HUES64 (cell line): ENCODE results near the gene HMCN2.

ENCODE experiments used
- H3K27ac ChIP-seq: 2 replicates; pipeline ENCODE4 v1.7.0; 2013; ENCODE audit warnings: low read depth, low read length, inconsistent platforms
- H3K27me3 ChIP-seq: 2 replicates; pipeline ENCODE4 v1.6.1; 2013; ENCODE audit warnings: mild to moderate bottlenecking, low read length; ENCODE audit not compliant: insufficient read depth
- H3K36me3 ChIP-seq: 2 replicates; pipeline ENCODE4 v1.6.1; 2013; ENCODE audit warnings: mild to moderate bottlenecking, low read length; ENCODE audit not compliant: insufficient read depth
- H3K4me1 ChIP-seq: 2 replicates; pipeline ENCODE4 v1.6.1; 2013; ENCODE audit warnings: mild to moderate bottlenecking, low read length, moderate library complexity; ENCODE audit not compliant: insufficient read depth
- H3K4me3 ChIP-seq: 2 replicates; pipeline ENCODE4 v1.5.1; 2013; ENCODE audit warnings: mild to moderate bottlenecking, low read length, moderate library complexity
- H3K9ac ChIP-seq: 2 replicates; pipeline ENCODE4 v1.6.1; 2013; ENCODE audit warnings: mild to moderate bottlenecking, low read depth, low read length
- H3K9me3 ChIP-seq: 2 replicates; pipeline ENCODE4 v1.6.1; 2013; ENCODE audit warnings: low read depth, low read length; ENCODE audit not compliant: insufficient read depth
- WGBS: fragments of 150-250, 120-280 bp; methylation state at CpG from one replicate; pipeline ENCODE4 v1.1.7; 2013; ENCODE audit warnings: missing lambda C conversion rate; 5-methylcytosine and 5-hydroxymethylcytosine counted together

HMCN2 gene

DNA sequence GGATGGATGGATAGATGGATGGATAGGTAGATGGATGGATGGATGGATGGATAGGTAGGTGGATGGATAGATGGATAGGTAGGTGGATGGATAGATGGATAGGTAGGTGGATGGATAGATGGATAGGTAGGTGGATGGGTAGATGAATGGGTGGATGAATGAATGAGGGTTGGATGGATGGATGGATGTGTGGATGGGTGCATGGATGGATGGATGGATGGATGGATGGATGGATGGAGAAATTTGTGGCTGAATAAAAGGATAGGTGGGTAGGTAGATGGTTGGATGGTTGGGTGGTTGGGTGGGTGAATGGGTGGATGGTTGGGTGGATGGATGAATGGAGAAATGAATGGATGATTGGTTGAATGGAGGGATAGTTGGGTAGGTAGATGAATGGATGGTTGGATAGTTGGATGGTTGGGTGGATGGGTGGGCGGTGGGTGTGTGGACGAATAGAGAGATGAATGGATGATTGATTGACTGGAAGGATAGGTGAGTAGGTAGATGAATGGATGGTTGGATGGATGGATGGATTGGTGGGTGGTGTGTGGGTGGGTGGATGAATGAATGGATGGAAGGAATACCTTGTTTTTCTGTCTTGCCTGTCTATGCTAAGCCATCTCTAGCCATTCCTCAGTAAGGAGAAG lies 108.2 kb downstream of the HMCN2 start:
- H3K9ac ChIP-seq: no peak overlapping the region
- no peak overlapping the region for H3K4me3 ChIP-seq
- no peak overlapping the region for H3K27ac ChIP-seq
- WGBS: 86% methylated on average over 2 of the region's 2 CpGs
- peaks cover 3% of the 10 kb centered on the region; the same call in 1 of the 2 replicates for H3K4me1 ChIP-seq
- H3K27me3 ChIP-seq: no peaks in the 10 kb centered on the region
- no peaks in the 10 kb centered on the region for H3K36me3 ChIP-seq
- no peaks in the 10 kb centered on the region for H3K9me3 ChIP-seq

DNA sequence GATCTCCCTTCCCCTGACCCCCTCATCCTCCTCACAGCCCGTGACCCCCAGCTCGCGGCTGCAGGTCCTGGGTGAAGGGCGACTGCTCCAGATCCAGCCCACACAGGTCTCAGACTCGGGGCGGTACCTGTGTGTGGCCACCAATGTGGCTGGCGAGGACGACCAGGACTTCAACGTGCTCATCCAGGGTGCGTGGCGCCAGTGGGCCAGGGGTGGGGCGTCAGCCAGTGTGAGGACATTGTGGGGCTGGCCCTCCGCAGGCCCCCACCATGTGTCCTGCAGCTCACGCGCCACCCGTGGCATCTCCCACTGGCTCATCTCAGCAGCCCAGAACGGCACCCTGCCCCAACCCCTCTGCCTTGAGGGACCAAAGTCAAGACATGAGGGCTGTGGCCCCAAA lies 112.1 kb downstream of the HMCN2 start:
- Histone ChIP-seq H3K9ac (no peak overlapping the region), H3K27ac (no peak overlapping the region), H3K9me3 (no peaks in the 10 kb centered on the region), H3K4me1 (no peaks in the 10 kb centered on the region), H3K36me3 (no peaks in the 10 kb centered on the region), H3K4me3 (no peak overlapping the region), H3K27me3 (no peaks in the 10 kb centered on the region)
- 94% methylated on average over 17 of the region's 17 CpGs for WGBS

DNA sequence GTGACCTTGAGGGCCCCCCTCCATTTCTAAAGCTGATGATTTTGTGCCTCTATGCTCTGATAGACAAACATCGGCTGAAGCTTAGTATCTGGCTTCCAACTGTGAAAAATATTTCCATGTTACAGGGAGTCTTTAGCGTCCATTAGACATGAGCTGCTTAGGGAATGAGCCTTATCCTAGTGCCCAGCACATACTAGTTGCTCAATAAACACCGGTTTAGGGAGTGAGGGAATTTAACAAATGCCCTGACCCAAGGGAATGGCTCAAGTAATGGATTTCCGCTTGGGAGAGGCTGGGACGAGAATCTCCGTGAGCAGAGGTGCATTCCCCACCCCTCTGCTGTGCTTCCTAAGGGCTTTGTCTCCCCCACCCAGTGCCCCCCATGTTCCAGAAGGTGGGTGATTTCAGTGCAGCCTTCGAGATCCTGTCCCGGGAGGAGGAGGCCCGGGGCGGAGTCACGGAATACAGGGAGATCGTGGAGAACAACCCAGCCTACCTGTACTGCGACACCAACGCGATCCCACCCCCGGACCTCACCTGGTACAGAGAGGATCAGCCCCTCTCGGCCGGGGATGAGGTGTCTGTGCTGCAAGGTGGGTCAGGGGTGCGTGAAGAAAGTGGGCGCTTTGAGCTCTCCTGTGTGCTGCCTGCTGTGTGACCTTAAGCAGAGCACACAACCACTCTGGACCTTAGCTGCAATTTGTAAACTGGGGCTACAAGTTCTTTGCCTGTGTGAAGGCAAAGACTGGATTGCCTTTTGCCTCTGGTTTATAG lies 113.5 kb downstream of the HMCN2 start:
- no peak overlapping the region for H3K27ac ChIP-seq
- 94% methylated on average over 20 of the region's 20 CpGs for WGBS

DNA sequence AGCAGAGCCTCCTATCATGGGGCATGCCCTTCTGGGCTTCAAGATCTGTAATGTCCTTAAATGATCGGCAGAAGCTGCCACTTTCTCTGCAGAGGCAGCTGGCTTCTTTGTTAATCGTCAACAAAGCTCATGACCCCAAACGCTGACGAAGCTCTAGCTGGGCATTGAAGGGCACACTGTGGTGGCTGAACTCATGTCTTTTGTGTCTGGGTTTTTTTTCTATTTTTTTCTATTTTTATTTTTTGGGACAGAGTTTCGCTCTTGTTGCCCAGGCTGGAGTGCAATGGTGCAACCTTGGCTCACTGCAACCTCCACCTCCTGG lies 114.0 kb downstream of the HMCN2 start:
- WGBS: 90% methylated on average over 5 of the region's 5 CpGs
- H3K9ac ChIP-seq: no peak overlapping the region
- H3K4me3 ChIP-seq: no peak overlapping the region
- no peaks in the 10 kb centered on the region for H3K36me3 ChIP-seq
- H3K27ac ChIP-seq: no peak overlapping the region
- no peaks in the 10 kb centered on the region for H3K9me3 ChIP-seq
- no peaks in the 10 kb centered on the region for H3K27me3 ChIP-seq
- no peaks in the 10 kb centered on the region for H3K4me1 ChIP-seq

More for the DNA sequence above, 113.5 kb downstream of the HMCN2 start:
- Histone ChIP-seq H3K36me3 (no peaks in the 10 kb centered on the region), H3K9ac (no peak overlapping the region), H3K27me3 (no peaks in the 10 kb centered on the region), H3K4me1 (no peaks in the 10 kb centered on the region), H3K9me3 (no peaks in the 10 kb centered on the region), H3K4me3 (no peak overlapping the region)

DNA sequence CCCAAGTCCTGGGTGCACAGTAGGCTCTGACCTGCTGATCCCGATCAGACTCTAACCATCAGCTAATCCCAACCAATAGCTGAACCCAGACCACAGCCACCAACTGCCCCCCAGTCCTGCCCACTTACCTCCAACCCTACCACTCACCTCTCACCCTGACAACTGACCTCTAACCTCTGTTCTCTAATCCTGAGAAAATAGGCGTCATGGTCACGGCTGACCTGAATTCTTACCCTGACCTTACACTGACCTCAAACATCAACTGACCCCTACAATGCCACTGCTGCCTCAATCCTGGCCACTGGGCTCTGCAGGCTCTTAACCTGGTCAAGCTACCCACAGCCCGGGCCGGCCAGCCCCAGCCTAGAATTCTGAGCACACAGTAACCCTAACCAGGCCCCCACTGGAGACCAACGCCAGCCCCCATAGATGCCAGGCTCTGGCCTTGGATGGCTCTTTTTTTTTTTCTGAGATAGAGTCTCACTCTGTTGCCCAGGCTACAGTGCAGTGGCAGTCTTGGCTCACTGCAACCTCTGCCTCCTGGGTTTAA lies 115.4 kb downstream of the HMCN2 start:
- Histone ChIP-seq H3K27me3 (no peaks in the 10 kb centered on the region), H3K36me3 (no peaks in the 10 kb centered on the region), H3K9me3 (no peaks in the 10 kb centered on the region), H3K4me3 (no peak overlapping the region), H3K9ac (no peak overlapping the region), H3K27ac (no peak overlapping the region), H3K4me1 (no peaks in the 10 kb centered on the region)
- 92% methylated on average over 6 of the region's 6 CpGs for WGBS

DNA sequence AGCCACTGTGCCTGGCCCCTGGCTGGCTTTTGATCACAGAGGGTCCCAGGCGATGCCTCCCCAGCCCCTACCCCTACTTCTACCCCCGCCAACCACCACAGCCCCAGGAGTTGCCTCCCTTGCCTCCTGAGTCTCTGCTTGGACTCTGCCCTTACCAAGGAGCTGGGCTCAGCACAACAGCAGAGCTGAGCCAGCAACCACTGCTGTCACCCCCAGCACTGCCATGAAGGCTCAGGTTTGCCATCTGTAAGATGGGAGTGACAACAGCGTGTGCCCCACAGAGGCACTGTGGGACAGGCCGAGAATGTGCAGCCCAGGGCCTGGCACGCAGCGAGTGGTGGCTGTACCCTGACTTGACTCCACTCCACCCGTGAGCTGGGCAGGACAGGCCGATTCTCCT lies 116.1 kb downstream of the HMCN2 start:
- WGBS: 88% methylated on average over 8 of the region's 8 CpGs
- Histone ChIP-seq H3K4me3 (no peak overlapping the region), H3K9me3 (no peaks in the 10 kb centered on the region), H3K4me1 (no peaks in the 10 kb centered on the region), H3K36me3 (no peaks in the 10 kb centered on the region), H3K9ac (no peak overlapping the region), H3K27me3 (no peaks in the 10 kb centered on the region), H3K27ac (no peak overlapping the region)

DNA sequence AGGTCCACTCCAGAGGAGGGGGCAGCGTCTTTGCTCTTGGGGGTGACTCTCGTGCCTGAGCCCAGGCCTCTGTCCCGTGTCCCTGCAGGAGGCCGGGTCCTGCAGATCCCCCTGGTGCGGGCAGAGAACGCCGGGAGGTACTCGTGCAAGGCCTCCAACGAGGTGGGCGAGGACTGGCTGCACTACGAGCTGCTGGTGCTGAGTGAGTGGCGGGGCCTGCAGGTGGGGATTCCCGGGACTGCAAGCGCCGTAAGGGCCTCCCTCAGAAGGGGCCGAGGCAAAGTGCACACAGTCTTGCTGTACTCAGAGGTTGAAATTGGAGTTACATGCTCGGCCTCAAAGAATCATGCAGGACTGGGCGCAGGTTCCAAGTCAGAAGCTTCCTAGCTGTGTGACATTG lies 116.5 kb downstream of the HMCN2 start:
- H3K4me1 ChIP-seq: no peaks in the 10 kb centered on the region
- WGBS: 83% methylated on average over 18 of the region's 18 CpGs
- H3K27ac ChIP-seq: no peak overlapping the region
- H3K9me3 ChIP-seq: no peaks in the 10 kb centered on the region
- H3K9ac ChIP-seq: no peak overlapping the region
- no peak overlapping the region for H3K4me3 ChIP-seq
- H3K27me3 ChIP-seq: no peaks in the 10 kb centered on the region
- H3K36me3 ChIP-seq: no peaks in the 10 kb centered on the region

DNA sequence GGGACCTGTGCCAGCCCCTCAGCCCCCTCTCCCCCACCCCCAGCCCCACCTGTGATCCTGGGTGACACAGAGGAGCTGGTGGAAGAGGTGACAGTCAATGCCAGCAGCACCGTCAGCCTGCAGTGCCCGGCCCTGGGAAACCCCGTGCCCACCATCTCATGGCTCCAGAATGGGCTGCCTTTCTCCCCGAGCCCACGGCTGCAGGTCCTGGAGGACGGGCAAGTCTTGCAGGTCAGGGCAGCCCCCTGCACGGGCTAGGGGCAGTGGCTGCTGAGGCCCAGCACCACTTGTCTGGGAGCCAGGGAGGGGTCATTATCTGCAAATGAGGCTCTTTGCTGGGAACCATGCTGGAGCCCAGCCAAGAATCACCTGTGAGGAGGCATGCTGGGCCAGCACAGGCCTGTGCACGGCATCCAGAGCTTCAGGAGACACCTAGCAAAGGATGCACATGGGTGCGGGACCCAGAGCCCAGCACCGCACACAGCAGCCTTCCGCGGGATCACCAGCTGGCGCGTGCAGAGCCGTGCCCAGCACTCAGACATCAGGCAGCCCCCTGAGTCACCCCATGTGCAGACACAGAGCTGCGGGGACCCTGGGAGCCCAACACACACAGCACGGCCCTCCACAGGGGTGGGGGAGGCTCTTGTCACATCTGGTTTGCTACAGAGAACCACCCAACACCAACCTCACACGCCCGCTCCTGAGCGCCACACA lies 117.2 kb downstream of the HMCN2 start:
- Histone ChIP-seq H3K9ac (no peak overlapping the region), H3K27ac (no peak overlapping the region), H3K36me3 (no peaks in the 10 kb centered on the region), H3K9me3 (no peaks in the 10 kb centered on the region), H3K4me1 (no peaks in the 10 kb centered on the region), H3K4me3 (no peak overlapping the region), H3K27me3 (no peaks in the 10 kb centered on the region)
- WGBS: 94% methylated on average over 18 of the region's 20 CpGs

DNA sequence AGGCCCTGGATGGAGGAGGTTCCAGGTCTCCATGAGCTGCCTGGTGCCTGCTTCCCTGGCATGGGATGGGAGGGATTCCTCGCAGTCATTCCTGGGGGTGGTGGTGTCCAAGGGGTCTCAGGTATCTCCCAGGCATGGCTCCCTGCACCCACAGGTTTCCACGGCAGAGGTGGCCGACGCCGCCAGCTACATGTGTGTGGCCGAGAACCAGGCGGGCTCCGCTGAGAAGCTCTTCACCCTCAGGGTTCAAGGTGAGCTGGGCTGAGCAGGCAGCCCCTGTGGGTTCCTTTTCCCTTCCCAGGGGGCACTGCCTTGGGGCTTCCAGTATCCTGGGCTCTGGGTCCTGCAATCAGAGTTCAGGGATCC lies 117.8 kb downstream of the HMCN2 start:
- Histone ChIP-seq H3K9ac (no peak overlapping the region), H3K27me3 (no peaks in the 10 kb centered on the region)

DNA sequence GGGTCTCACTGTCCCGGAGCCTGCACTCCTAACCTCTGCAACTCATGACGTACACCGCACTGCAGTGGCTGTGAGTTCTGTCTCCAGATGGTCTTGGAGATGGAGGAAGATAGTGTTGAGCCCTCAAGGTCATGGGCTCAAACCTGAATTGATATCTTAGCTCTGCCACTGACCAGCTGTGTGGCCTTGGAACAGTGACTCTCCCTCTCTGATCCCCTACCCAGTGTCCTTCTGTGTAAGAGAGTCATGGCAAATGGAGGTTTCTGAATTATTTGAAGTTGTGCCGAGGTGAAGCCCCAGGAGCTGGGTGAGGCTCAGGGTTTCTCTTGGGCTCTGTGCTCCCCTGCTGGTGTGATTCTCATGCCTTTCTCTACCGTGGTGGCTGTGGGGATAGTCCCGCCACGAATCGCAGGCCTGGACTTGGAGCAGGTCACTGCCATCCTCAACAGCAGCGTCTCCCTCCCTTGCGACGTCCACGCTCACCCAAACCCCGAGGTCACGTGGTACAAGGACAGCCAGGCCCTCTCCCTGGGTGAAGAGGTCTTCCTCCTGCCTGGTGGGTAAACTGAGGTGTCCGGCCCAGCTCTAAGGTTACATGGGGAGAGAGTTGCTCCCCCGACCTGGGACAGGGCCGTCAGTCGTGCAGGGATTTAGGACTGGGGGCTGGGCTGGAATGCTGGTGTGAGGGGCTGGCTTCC lies 118.6 kb downstream of the HMCN2 start:
- no peaks in the 10 kb centered on the region for H3K9me3 ChIP-seq
- H3K36me3 ChIP-seq: no peaks in the 10 kb centered on the region
- no peak overlapping the region for H3K27ac ChIP-seq
- no peaks in the 10 kb centered on the region for H3K4me1 ChIP-seq
- H3K9ac ChIP-seq: no peak overlapping the region
- H3K4me3 ChIP-seq: no peak overlapping the region
- H3K27me3 ChIP-seq: no peaks in the 10 kb centered on the region
- WGBS: 90% methylated on average over 18 of the region's 18 CpGs

More for the DNA sequence above, 117.8 kb downstream of the HMCN2 start:
- H3K36me3 ChIP-seq: no peaks in the 10 kb centered on the region
- H3K4me3 ChIP-seq: no peak overlapping the region
- H3K27ac ChIP-seq: no peak overlapping the region
- WGBS: 96% methylated on average over 8 of the region's 8 CpGs
- H3K4me1 ChIP-seq: no peaks in the 10 kb centered on the region
- no peaks in the 10 kb centered on the region for H3K9me3 ChIP-seq

DNA sequence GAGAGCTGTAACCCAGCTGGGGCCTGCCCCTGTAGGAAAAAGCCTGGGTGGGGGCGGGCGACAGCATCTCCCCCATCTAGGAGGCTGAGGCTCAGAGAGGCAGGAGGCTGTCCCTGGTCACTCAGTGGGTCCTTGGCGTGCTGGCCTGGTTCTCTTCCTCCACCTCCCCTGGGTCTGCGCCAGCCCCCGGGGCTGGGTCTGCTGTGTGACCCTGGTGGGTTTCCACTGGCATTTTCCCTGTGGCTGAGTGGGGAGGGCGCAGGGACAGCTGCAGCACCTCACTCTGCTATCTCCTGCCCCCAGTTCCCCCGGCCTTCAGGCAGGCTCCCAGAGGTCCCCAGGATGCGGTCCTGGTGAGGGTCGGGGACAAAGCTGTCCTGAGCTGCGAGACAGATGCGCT lies 119.7 kb downstream of the HMCN2 start:
- 95% methylated on average over 11 of the region's 11 CpGs for WGBS
- Histone ChIP-seq H3K4me3 (no peak overlapping the region), H3K27ac (no peak overlapping the region), H3K9ac (no peak overlapping the region), H3K27me3 (no peaks in the 10 kb centered on the region), H3K36me3 (no peaks in the 10 kb centered on the region), H3K4me1 (no peaks in the 10 kb centered on the region), H3K9me3 (no peaks in the 10 kb centered on the region)
